HepG2 (cell line): ENCODE results near the gene LDLRAD4. TPM values are rescaled to one million over a fixed set of nuclear protein-coding genes. Genes with fewer than 3 reads are reported as not detected.

Experiments used
- ATF4 ChIP-seq, 2 experiments: fragments of 450-650 bp in 1 of 2; sonication (generic) in 1 of 2; formaldehyde crosslinking; IDR thresholded peaks; 2 replicates each; pipeline versions ENCODE4 v1.5.0 to v1.8.0; 2020 to 2022; ENCODE audit warnings: mild to moderate bottlenecking in 1 of 2, missing genetic modification reagents in 1 of 2
- CREB1 ChIP-seq, 2 experiments: fragments of 450-650 bp in 1 of 2; IDR thresholded peaks; 2 replicates each; pipeline ENCODE4 v1.6.1; 2016 to 2017; ENCODE audit warnings: control low read depth in 1 of 2, mild to moderate bottlenecking in 1 of 2, missing compliant biosample characterization in 1 of 2, missing genetic modification characterization in 1 of 2
- DNMT1 ChIP-seq: sonication (generic); formaldehyde crosslinking; IDR thresholded peaks from 2 replicates; pipeline ENCODE4 v1.5.1; 2020; ENCODE audit warnings: mild to moderate bottlenecking, missing genetic modification reagents
- ETV6 ChIP-seq: sonication (generic); formaldehyde crosslinking; conservative IDR thresholded peaks from 2 replicates; pipeline ENCODE4 v1.4.0; 2020; ENCODE audit warnings: missing genetic modification reagents
- FOXM1 ChIP-seq: sonication (generic); formaldehyde crosslinking; IDR thresholded peaks from 2 replicates; pipeline ENCODE4 v1.5.0; 2020; ENCODE audit warnings: missing genetic modification reagents
- LCORL ChIP-seq, 2 experiments: fragments of 450-650 bp in 1 of 2; sonication (generic) in 1 of 2; formaldehyde crosslinking in 1 of 2; IDR thresholded peaks; 2 replicates each; pipeline versions ENCODE4 v1.5.0 to v1.6.1; 2017 to 2020; ENCODE audit warnings: antibody characterized with exemption in 1 of 2, missing genetic modification reagents in 1 of 2
- SMC3 ChIP-seq: IDR thresholded peaks from 2 replicates; pipeline ENCODE4 v1.6.1; 2011; ENCODE audit warnings: low read length, improper control_type of control experiment
- SOX13 ChIP-seq, 3 experiments: fragments of 450-650 bp in 1 of 3; sonication (generic) in 1 of 3; formaldehyde crosslinking in 1 of 3; IDR thresholded peaks in 2 of 3; conservative IDR thresholded peaks in 1 of 3; 2 replicates each; pipeline versions ENCODE4 v1.5.0 to v1.6.1; 2016 to 2020; ENCODE audit warnings: antibody characterized with exemption in 1 of 3, mild to moderate bottlenecking in 1 of 3, missing compliant biosample characterization in 1 of 3, missing genetic modification reagents in 1 of 3, moderate library complexity in 1 of 3
- STAG1 ChIP-seq: sonication (generic); formaldehyde crosslinking; IDR thresholded peaks from 2 replicates; pipeline ENCODE4 v1.4.0; 2020; ENCODE audit warnings: missing genetic modification reagents
- TGIF2 ChIP-seq: IDR thresholded peaks from 2 replicates; pipeline ENCODE4 v1.6.1; 2016; ENCODE audit warnings: control low read depth, missing compliant biosample characterization
- ZNF550 ChIP-seq: sonication (generic); formaldehyde crosslinking; IDR thresholded peaks from 2 replicates; pipeline ENCODE4 v1.4.0; 2020; ENCODE audit warnings: mild to moderate bottlenecking, missing genetic modification reagents, borderline replicate concordance
- ZNF670 ChIP-seq: sonication (generic); formaldehyde crosslinking; IDR thresholded peaks from 2 replicates; pipeline ENCODE4 v1.8.0; 2022; ENCODE audit warnings: mild to moderate bottlenecking, missing genetic modification reagents, borderline replicate concordance
- ZNF75D ChIP-seq: sonication (generic); formaldehyde crosslinking; IDR thresholded peaks from 2 replicates; pipeline ENCODE4 v1.8.1; 2023; ENCODE audit warnings: missing genetic modification reagents, mild to moderate bottlenecking, borderline replicate concordance
- ZNF800 ChIP-seq: sonication (generic); formaldehyde crosslinking; IDR thresholded peaks from 2 replicates; pipeline ENCODE4 v1.4.0; 2020; ENCODE audit warnings: missing genetic modification reagents
- polyA plus RNA-seq, 8 experiments: library from polyadenylated mRNA; depleted of rRNA in 3 of 8; stranded (reverse) in 7 of 8; unstranded in 1 of 8; fragments of >200 nt; fragmentation: Illumina TruSeq in 4 of 8; extraction: Trizol in 4 of 8; gene quantifications; 2 replicates each; pipeline versions ENCODE4 v1.2.1 to v1.2.3, GENCODE V29; 2011 to 2016; ENCODE audit warnings: low read depth in 4 of 8, missing spikeins in 1 of 8, mixed read lengths in 1 of 8; ENCODE audit not compliant: insufficient read depth in 1 of 8
- total RNA-seq, 5 experiments: library from RNA; depleted of rRNA; stranded (reverse); fragments of >200 nt; fragmentation: Illumina TruSeq; extraction: Trizol; gene quantifications; 2 replicates each; pipeline ENCODE4 v1.2.3, GENCODE V29; 2016; ENCODE audit warnings: low read depth in 1 of 5
- TF ChIP-seq, protein P1 (sequence below): sonication (generic); formaldehyde crosslinking; IDR thresholded peaks from 2 replicates; pipeline ENCODE4 v1.9.0; 2021; ENCODE audit warnings: mild to moderate bottlenecking, missing genetic modification reagents

Gene LDLRAD4
- total and polyA plus RNA-seq, 2 of the 13 experiments (the other 11 are each of a cell fraction or from before 2014, with no cell fraction given) = 13.6 to 20.9 TPM

- TF ChIP-seq ZNF800 (peak; percentile 74), DNMT1 (CRISPR knock-in tag) (no peak), ETV6 (CRISPR knock-in tag) (no peak), ZNF75D (CRISPR knock-in tag) (no peak), TGIF2 (CRISPR knock-in tag) (no peak), SOX13 (IDR thresholded peaks at IDR 0.05) (peak; percentile 76), SOX13 (CRISPR knock-in tag; conservative IDR thresholded peaks at IDR 0.05 in 1 of 2, IDR thresholded peaks at IDR 0.05 in 1 of 2) (peak in 1 of 2 experiments; percentile 89; a peak in 2 of 4 replicates), FOXM1 (CRISPR knock-in tag) (no peak), CREB1 (IDR thresholded peaks at IDR 0.05) (no peak), CREB1 (CRISPR knock-in tag; IDR thresholded peaks at IDR 0.05) (no peak), ZNF550 (no peak), STAG1 (peak; percentile 23), ZNF670 (CRISPR knock-in tag) (peak; percentile 75; the same call in 1 of the 2 replicates), ATF4 (CRISPR knock-in tag; IDR thresholded peaks at IDR 0.05) (peak; percentile 72 to 88; a peak in 3 of 4 replicates), LCORL (IDR thresholded peaks at IDR 0.05) (no peak), LCORL (CRISPR knock-in tag; IDR thresholded peaks at IDR 0.05) (peak; percentile 92), SMC3 (peak; percentile 42; the same call in 1 of the 2 replicates)
- TF ChIP-seq, protein P1, sequence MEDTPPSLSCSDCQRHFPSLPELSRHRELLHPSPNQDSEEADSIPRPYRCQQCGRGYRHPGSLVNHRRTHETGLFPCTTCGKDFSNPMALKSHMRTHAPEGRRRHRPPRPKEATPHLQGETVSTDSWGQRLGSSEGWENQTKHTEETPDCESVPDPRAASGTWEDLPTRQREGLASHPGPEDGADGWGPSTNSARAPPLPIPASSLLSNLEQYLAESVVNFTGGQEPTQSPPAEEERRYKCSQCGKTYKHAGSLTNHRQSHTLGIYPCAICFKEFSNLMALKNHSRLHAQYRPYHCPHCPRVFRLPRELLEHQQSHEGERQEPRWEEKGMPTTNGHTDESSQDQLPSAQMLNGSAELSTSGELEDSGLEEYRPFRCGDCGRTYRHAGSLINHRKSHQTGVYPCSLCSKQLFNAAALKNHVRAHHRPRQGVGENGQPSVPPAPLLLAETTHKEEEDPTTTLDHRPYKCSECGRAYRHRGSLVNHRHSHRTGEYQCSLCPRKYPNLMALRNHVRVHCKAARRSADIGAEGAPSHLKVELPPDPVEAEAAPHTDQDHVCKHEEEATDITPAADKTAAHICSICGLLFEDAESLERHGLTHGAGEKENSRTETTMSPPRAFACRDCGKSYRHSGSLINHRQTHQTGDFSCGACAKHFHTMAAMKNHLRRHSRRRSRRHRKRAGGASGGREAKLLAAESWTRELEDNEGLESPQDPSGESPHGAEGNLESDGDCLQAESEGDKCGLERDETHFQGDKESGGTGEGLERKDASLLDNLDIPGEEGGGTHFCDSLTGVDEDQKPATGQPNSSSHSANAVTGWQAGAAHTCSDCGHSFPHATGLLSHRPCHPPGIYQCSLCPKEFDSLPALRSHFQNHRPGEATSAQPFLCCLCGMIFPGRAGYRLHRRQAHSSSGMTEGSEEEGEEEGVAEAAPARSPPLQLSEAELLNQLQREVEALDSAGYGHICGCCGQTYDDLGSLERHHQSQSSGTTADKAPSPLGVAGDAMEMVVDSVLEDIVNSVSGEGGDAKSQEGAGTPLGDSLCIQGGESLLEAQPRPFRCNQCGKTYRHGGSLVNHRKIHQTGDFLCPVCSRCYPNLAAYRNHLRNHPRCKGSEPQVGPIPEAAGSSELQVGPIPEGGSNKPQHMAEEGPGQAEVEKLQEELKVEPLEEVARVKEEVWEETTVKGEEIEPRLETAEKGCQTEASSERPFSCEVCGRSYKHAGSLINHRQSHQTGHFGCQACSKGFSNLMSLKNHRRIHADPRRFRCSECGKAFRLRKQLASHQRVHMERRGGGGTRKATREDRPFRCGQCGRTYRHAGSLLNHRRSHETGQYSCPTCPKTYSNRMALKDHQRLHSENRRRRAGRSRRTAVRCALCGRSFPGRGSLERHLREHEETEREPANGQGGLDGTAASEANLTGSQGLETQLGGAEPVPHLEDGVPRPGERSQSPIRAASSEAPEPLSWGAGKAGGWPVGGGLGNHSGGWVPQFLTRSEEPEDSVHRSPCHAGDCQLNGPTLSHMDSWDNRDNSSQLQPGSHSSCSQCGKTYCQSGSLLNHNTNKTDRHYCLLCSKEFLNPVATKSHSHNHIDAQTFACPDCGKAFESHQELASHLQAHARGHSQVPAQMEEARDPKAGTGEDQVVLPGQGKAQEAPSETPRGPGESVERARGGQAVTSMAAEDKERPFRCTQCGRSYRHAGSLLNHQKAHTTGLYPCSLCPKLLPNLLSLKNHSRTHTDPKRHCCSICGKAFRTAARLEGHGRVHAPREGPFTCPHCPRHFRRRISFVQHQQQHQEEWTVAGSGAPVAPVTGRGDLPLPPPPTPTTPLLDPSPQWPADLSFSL = peak; percentile 50; the same call in 1 of the 2 replicates
Observed at GRCh38 chr18:13541621-13542519, 323.3 kb downstream of the LDLRAD4 start (continued).
